CD1c-positive myeloid dendritic cell (primary cell): Measurements from ENCODE around the gene PPP1R12B.
A peak's percentile ranks its signal among the peaks of the same experiment; 100 is the strongest.
"Not testable (repeated sequence)": the region's sequence is repeated elsewhere in the genome, so short reads cannot be mapped to it uniquely, and the experiment has no call there.

Source experiments
- DNase-seq: peaks from one replicate; pipeline ENCODE4 v3.0.0-alpha.2; 2016; ENCODE audit errors: extremely low spot score

The PPP1R12B gene

GRCh38 chr1:202580619-202581018 is 232.1 kb downstream of the PPP1R12B start:
- no peak for DNase-seq

GRCh38 chr1:202582350-202582749 is 233.9 kb downstream of the PPP1R12B start:
- not testable (repeated sequence) for DNase-seq

GRCh38 chr1:202584707-202585589 is 236.4 kb downstream of the PPP1R12B start:
- no peak for DNase-seq

GRCh38 chr1:202585590-202585933 is 237.1 kb downstream of the PPP1R12B start:
- no peak for DNase-seq

GRCh38 chr1:202586018-202586821 is 237.7 kb downstream of the PPP1R12B start:
- DNase-seq: peak; percentile 37

- no peak for DNase-seq
These were observed 238.4 kb downstream of the PPP1R12B start for GRCh38 chr1:202586871-202587270.

- no peak for DNase-seq
These were observed 239.5 kb downstream of the PPP1R12B start for GRCh38 chr1:202587859-202588485.

GRCh38 chr1:202588503-202589189 is 240.1 kb downstream of the PPP1R12B start:
- no peak for DNase-seq

- no peak for DNase-seq
These were observed 240.9 kb downstream of the PPP1R12B start for GRCh38 chr1:202589190-202589930.

- no peak for DNase-seq
These were observed 241.6 kb downstream of the PPP1R12B start for GRCh38 chr1:202590126-202590525.

- DNase-seq: no peak
These were observed 242.5 kb downstream of the PPP1R12B start for GRCh38 chr1:202590975-202591411.

GRCh38 chr1:202591515-202591914 is 243.0 kb downstream of the PPP1R12B start:
- no peak for DNase-seq

GRCh38 chr1:202592146-202592545 is 243.6 kb downstream of the PPP1R12B start:
- no peak for DNase-seq

- DNase-seq: no peak
These were observed 245.3 kb downstream of the PPP1R12B start for GRCh38 chr1:202593845-202594244.

GRCh38 chr1:202596638-202597037 is 248.1 kb downstream of the PPP1R12B start:
- DNase-seq: no peak

- DNase-seq: no peak
These were observed 248.7 kb downstream of the PPP1R12B start for GRCh38 chr1:202597090-202597761.

GRCh38 chr1:202599669-202600431 is 251.4 kb downstream of the PPP1R12B start:
- DNase-seq: peak; percentile 55

GRCh38 chr1:202600432-202601041 is 252.0 kb downstream of the PPP1R12B start:
- no peak for DNase-seq

GRCh38 chr1:202603435-202603834 is 254.9 kb downstream of the PPP1R12B start:
- no peak for DNase-seq
